ENCODE data around the gene FAAH. TPM values are rescaled to one million over a fixed set of nuclear protein-coding genes. Genes with fewer than 3 reads are reported as not detected.
"Not testable (repeated sequence)": the region's sequence is repeated elsewhere in the genome, so short reads cannot be mapped to it uniquely, and the experiment has no call there.

FAAH gene
- total RNA-seq, 1 donor from 2014 or later, result 14.1 TPM

GRCh38 chr1:46362158-46362557 lies 32.0 kb upstream of the FAAH start:
- Mint-ChIP-seq H3K27ac (ENCODE audit: unreplicated experiment) (no peak overlapping the region), H3K9me3 (ENCODE audit: low read depth) (no peaks in the 10 kb centered on the region), H3K4me3 (ENCODE audit: unreplicated experiment) (no peak overlapping the region), H3K36me3 (ENCODE audit: low read depth) (peaks cover 24% of the 10 kb centered on the region), H3K4me1 (ENCODE audit: low read depth) (peaks cover 4% of the 10 kb centered on the region), H3K27me3 (ENCODE audit: low read depth) (no peaks in the 10 kb centered on the region)
- DNase-seq (ENCODE audit: low spot score), result no peak
- TF ChIP-seq, protein P1, sequence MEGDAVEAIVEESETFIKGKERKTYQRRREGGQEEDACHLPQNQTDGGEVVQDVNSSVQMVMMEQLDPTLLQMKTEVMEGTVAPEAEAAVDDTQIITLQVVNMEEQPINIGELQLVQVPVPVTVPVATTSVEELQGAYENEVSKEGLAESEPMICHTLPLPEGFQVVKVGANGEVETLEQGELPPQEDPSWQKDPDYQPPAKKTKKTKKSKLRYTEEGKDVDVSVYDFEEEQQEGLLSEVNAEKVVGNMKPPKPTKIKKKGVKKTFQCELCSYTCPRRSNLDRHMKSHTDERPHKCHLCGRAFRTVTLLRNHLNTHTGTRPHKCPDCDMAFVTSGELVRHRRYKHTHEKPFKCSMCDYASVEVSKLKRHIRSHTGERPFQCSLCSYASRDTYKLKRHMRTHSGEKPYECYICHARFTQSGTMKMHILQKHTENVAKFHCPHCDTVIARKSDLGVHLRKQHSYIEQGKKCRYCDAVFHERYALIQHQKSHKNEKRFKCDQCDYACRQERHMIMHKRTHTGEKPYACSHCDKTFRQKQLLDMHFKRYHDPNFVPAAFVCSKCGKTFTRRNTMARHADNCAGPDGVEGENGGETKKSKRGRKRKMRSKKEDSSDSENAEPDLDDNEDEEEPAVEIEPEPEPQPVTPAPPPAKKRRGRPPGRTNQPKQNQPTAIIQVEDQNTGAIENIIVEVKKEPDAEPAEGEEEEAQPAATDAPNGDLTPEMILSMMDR (IDR thresholded peaks at IDR 0.05), result no peak

GRCh38 chr1:46363121-46363520 lies 31.0 kb upstream of the FAAH start:
- Mint-ChIP-seq H3K27ac (ENCODE audit: unreplicated experiment) (no peak overlapping the region), H3K9me3 (ENCODE audit: low read depth) (no peaks in the 10 kb centered on the region), H3K4me3 (ENCODE audit: unreplicated experiment) (no peak overlapping the region), H3K4me1 (ENCODE audit: low read depth) (peaks cover 4% of the 10 kb centered on the region), H3K36me3 (ENCODE audit: low read depth) (peaks cover 25% of the 10 kb centered on the region), H3K27me3 (ENCODE audit: low read depth) (no peaks in the 10 kb centered on the region)
- DNase-seq (ENCODE audit: low spot score), result no peak
- TF ChIP-seq, protein P1 (IDR thresholded peaks at IDR 0.05), result no peak

DNA sequence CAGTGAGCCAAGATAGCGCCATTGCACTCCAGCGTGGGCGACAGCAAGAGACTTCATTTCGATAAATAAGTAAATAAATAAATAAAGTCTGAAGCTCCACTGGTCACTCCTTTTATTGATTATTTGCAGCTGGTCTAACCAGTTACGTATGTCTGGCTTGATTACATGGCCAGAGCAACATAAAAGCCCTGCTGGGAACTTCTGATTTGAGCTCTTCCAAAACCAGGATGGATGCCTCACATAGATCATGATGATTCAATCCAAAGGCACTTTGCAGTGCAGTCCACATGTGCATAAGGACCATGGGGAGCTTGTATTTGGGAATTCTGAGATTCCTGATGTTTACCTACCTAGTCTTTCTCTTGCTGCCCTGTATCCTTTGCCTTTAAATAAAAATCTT lies 29.5 kb upstream of the FAAH start:
- TF ChIP-seq, protein P1 (IDR thresholded peaks at IDR 0.05), result no peak
- DNase-seq (ENCODE audit: low spot score), result no peak
- H3K27ac Mint-ChIP-seq (ENCODE audit: unreplicated experiment), result no peak overlapping the region
- H3K36me3 Mint-ChIP-seq (ENCODE audit: low read depth), result peaks cover 23% of the 10 kb centered on the region
- H3K4me3 Mint-ChIP-seq (ENCODE audit: unreplicated experiment), result no peak overlapping the region
- H3K9me3 Mint-ChIP-seq (ENCODE audit: low read depth), result no peaks in the 10 kb centered on the region
- H3K27me3 Mint-ChIP-seq (ENCODE audit: low read depth), result no peaks in the 10 kb centered on the region
- peaks cover 4% of the 10 kb centered on the region for H3K4me1 Mint-ChIP-seq (ENCODE audit: low read depth)

- not testable (repeated sequence) for H3K27ac Mint-ChIP-seq (ENCODE audit: unreplicated experiment); DNase-seq (ENCODE audit: low spot score); H3K9me3 Mint-ChIP-seq (ENCODE audit: low read depth); H3K27me3 Mint-ChIP-seq (ENCODE audit: low read depth); H3K4me3 Mint-ChIP-seq (ENCODE audit: unreplicated experiment); H3K4me1 Mint-ChIP-seq (ENCODE audit: low read depth)
- peaks cover 22% of the 10 kb centered on the region for H3K36me3 Mint-ChIP-seq (ENCODE audit: low read depth)
Measured at GRCh38 chr1:46365796-46366195, 28.3 kb upstream of the FAAH start.

GRCh38 chr1:46367072-46367471 lies 27.0 kb upstream of the FAAH start:
- Mint-ChIP-seq H3K4me3 (ENCODE audit: unreplicated experiment) (no peak overlapping the region), H3K36me3 (ENCODE audit: low read depth) (peaks cover 15% of the 10 kb centered on the region), H3K27ac (ENCODE audit: unreplicated experiment) (no peak overlapping the region), H3K4me1 (ENCODE audit: low read depth) (peaks cover 4% of the 10 kb centered on the region), H3K27me3 (ENCODE audit: low read depth) (no peaks in the 10 kb centered on the region), H3K9me3 (ENCODE audit: low read depth) (no peaks in the 10 kb centered on the region)
- TF ChIP-seq, protein P1 (IDR thresholded peaks at IDR 0.05), result no peak
- DNase-seq (ENCODE audit: low spot score), result no peak

- not testable (repeated sequence) for DNase-seq (ENCODE audit: low spot score); H3K4me1 Mint-ChIP-seq (ENCODE audit: low read depth); H3K27me3 Mint-ChIP-seq (ENCODE audit: low read depth); H3K9me3 Mint-ChIP-seq (ENCODE audit: low read depth); H3K27ac Mint-ChIP-seq (ENCODE audit: unreplicated experiment); H3K4me3 Mint-ChIP-seq (ENCODE audit: unreplicated experiment)
- H3K36me3 Mint-ChIP-seq (ENCODE audit: low read depth), result peaks cover 11% of the 10 kb centered on the region
Measured at GRCh38 chr1:46367701-46368100, 26.4 kb upstream of the FAAH start.
